CD4-positive, alpha-beta T cell treated with Interleukin-21 for 1 hour (primary cell): ENCODE measurements around the gene C2CD2.
"Not testable (repeated sequence)": the region's sequence is repeated elsewhere in the genome, so short reads cannot be mapped to it uniquely, and the experiment has no call there.

Experiments used
- DNase-seq: peaks from one replicate; pipeline ENCODE4 v3.0.0-alpha.2; 2020

C2CD2 gene

GRCh38 chr21:41956926-41957729 lies 3.3 kb upstream of the C2CD2 start:
- DNase-seq: no peak

GRCh38 chr21:41955516-41955915 lies 1.7 kb upstream of the C2CD2 start:
- no peak for DNase-seq

GRCh38 chr21:41954654-41955499 lies 1.1 kb upstream of the C2CD2 start:
- no peak for DNase-seq

GRCh38 chr21:41953249-41953830 lies 478 bp downstream of the C2CD2 start:
- no peak for DNase-seq

GRCh38 chr21:41952568-41953248 lies 1.1 kb downstream of the C2CD2 start:
- DNase-seq: no peak

- DNase-seq: no peak
Observed at GRCh38 chr21:41951876-41952567, 1.8 kb downstream of the C2CD2 start.

- DNase-seq: no peak
Observed at GRCh38 chr21:41950941-41951351, 2.9 kb downstream of the C2CD2 start.

- not testable (repeated sequence) for DNase-seq
Observed at GRCh38 chr21:41949631-41950030, 4.2 kb downstream of the C2CD2 start.

GRCh38 chr21:41948901-41949300 lies 4.9 kb downstream of the C2CD2 start:
- no peak for DNase-seq

- no peak for DNase-seq
Observed at GRCh38 chr21:41948078-41948895, 5.5 kb downstream of the C2CD2 start.

GRCh38 chr21:41945982-41946381 lies 7.8 kb downstream of the C2CD2 start:
- no peak for DNase-seq

- no peak for DNase-seq
Observed at GRCh38 chr21:41943851-41944250, 10.0 kb downstream of the C2CD2 start.

GRCh38 chr21:41942457-41942856 lies 11.4 kb downstream of the C2CD2 start:
- DNase-seq: no peak

GRCh38 chr21:41941941-41942340 lies 11.9 kb downstream of the C2CD2 start:
- no peak for DNase-seq

GRCh38 chr21:41940431-41940830 lies 13.4 kb downstream of the C2CD2 start:
- no peak for DNase-seq

- no peak for DNase-seq
Observed at GRCh38 chr21:41939391-41939790, 14.4 kb downstream of the C2CD2 start.

GRCh38 chr21:41933313-41934079 lies 20.3 kb downstream of the C2CD2 start:
- no peak for DNase-seq

- DNase-seq: no peak
Observed at GRCh38 chr21:41932576-41933312, 21.1 kb downstream of the C2CD2 start.

- no peak for DNase-seq
Observed at GRCh38 chr21:41932191-41932575, 21.6 kb downstream of the C2CD2 start.

- no peak for DNase-seq
Observed at GRCh38 chr21:41931041-41931451, 22.8 kb downstream of the C2CD2 start.
